Spleen (tissue), 7 donors: ENCODE data around the gene PPCS.

Experiments used
- POLR2A ChIP-seq, 3 donors: fragments of 450-650 bp; IDR thresholded peaks; one replicate each; pipeline ENCODE4 v1.5.1; 2017; ENCODE audit warnings: antibody characterized with exemption in 3 of 3, mild to moderate bottlenecking in 1 of 3
- TF ChIP-seq, protein P1 (sequence below), 11 experiments: fragments of 200-600 bp in 7 of 11; fragments of 450-650 bp in 4 of 11; sonication (generic) in 4 of 11; IDR thresholded peaks in 8 of 11; conservative IDR thresholded peaks in 3 of 11; 1 replicate in 7 of 11; 2 replicates in 4 of 11; pipeline versions ENCODE4 v1.4.0 to v1.8.0; 2016 to 2021; ENCODE audit warnings: antibody characterized with exemption in 11 of 11, inconsistent platforms in 4 of 11, mild to moderate bottlenecking in 1 of 11
- donor health status: DM: no; HTN: no; CAD: no; lungs with moderate emphysema.
- donor health status: DM: no; HTN: no; CAD: no.
- donor health status: DM: no; HTN: no; CAD: no.

DNA sequence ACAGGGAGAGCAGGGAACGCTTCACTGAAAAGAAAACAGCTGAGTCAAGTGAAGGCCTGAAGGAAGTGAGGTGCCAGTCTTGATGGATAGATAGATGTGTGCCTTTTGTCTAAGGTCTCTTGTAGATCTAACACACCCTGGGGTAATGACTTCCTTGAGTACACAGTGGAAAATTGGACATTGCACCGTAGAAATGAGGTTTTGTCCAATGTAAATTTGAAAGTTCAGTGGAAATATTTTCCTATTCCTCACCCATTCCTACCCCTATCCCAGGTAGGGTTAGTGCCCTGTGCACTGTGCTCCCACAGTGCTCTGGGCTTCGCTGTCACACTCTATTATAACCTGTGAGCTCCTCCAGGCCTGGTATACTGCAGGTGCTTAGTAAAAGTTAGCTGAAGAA, 24.8 kb upstream of the PPCS start:
- TF ChIP-seq, protein P1, sequence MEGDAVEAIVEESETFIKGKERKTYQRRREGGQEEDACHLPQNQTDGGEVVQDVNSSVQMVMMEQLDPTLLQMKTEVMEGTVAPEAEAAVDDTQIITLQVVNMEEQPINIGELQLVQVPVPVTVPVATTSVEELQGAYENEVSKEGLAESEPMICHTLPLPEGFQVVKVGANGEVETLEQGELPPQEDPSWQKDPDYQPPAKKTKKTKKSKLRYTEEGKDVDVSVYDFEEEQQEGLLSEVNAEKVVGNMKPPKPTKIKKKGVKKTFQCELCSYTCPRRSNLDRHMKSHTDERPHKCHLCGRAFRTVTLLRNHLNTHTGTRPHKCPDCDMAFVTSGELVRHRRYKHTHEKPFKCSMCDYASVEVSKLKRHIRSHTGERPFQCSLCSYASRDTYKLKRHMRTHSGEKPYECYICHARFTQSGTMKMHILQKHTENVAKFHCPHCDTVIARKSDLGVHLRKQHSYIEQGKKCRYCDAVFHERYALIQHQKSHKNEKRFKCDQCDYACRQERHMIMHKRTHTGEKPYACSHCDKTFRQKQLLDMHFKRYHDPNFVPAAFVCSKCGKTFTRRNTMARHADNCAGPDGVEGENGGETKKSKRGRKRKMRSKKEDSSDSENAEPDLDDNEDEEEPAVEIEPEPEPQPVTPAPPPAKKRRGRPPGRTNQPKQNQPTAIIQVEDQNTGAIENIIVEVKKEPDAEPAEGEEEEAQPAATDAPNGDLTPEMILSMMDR (IDR thresholded peaks at IDR 0.05 in 8 of 11, conservative IDR thresholded peaks at IDR 0.05 in 3 of 11) = no peak
- no peak for TF ChIP-seq POLR2A (IDR thresholded peaks at IDR 0.05)
